ENCODE measurements around the gene ZFAND2A.
"Not testable (repeated sequence)": the region's sequence is repeated elsewhere in the genome, so short reads cannot be mapped to it uniquely, and the experiment has no call there.

ZFAND2A gene

DNA sequence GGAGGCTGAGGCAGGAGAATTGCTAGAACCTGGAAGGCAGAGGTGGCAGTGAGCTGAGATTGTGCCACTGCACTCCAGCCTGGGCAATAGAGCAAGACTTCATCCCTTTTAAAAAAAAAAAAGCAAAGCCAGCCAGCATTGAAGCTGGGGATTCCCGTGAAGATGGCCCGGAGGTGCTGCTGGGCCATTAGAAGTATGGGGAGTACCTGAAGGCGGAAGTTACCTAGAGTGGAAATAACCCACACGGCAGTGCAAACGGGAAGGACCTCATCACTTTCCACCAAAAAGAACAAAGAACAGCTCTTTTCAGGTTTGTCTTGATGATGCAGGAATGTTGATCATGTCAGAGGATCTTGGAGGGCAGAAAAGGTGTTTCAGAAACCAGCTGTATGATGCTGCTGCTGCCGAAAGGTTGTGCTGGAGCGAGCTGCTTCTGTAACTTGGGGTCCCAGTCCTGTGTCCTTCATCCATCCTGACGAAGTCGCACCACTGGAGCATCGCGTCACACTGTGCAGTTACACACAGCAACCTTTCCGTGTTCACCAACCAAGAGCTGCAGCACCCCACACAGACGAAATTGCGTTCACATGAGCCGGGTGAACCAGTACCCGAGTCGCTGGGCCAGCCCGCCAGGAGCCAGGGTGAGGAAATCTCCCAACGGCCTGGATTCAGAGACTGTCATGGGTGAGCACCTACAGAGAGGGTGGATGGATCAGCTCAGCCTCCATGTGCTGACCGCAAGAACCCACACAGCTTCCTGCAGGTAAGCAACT, 8.2 kb downstream of the ZFAND2A start:
- no peak for DNase-seq (ENCODE audit: low read depth in 2 of 2)

DNA sequence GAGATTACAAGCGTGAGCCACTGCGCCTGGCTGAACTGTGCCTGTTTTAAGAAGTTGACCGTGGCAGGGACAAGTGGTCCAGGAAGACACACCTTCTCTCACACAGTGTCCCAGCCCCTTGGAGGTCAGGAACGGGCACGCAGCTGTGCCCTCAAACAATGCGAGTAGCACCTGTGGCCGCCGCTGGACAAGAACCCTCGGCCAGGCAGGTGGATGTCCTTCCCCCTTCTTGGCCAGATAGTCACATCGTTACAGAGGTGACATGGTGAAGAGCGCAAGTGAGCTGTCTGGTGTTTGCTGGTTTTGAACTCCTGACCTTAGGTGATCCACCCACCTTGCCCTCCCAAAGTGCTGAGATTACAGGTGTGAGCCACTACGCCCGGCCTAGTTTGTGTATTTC, 8.8 kb downstream of the ZFAND2A start:
- no peak for DNase-seq (ENCODE audit: low read depth in 2 of 2)

DNA sequence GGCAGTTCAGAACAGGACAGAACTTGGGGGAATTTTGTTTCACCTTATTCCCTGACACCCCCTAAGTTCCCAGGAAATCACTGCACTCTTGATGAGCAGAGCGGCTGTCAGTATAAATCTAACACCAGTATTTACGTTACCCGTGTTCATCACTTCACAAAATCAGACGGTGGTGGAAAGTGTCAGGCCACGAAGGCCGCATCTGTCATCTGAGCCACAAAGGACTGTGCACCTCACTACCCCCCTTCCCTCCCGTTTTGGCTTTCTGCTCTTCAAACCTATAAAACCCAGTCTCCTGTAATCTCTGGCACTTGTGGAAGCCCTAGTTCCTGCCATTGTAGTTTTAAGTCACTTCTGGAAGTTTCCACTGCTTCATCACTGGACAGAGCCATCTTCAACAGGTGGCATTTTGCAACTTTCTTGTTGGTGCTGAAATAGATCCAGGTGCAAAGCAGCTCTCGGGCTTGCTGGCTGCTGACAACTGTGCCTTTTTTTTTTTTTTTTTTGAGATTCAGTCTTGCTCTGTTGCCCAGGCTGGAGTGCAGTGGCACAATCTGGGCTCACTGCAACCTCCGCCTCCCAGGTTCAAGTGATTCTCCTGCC, 9.5 kb downstream of the ZFAND2A start:
- no peak for DNase-seq (ENCODE audit: low read depth in 2 of 2)

DNA sequence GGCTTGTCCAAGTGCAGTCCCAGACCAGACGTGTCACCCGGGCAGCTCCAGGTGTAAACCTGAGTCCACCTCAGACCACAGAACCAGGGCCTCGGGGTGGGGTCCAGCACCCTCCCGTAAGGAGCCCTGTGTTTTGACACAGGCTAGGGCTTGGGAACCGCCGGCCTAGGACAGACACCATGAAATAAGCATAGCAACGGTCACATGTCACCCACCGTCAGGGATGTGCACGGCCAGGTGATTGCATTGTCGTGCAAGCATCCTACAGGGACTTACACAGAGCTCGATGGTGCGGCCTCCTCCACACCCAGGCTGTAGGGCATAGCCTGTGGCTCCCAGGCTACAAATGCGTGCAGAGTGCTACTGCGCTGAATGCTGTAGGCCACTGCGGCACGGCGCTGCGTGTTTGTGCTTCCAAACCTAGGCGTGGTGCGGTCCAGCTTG, 10.6 kb downstream of the ZFAND2A start:
- no peak for DNase-seq (ENCODE audit: low read depth in 2 of 2)

DNA sequence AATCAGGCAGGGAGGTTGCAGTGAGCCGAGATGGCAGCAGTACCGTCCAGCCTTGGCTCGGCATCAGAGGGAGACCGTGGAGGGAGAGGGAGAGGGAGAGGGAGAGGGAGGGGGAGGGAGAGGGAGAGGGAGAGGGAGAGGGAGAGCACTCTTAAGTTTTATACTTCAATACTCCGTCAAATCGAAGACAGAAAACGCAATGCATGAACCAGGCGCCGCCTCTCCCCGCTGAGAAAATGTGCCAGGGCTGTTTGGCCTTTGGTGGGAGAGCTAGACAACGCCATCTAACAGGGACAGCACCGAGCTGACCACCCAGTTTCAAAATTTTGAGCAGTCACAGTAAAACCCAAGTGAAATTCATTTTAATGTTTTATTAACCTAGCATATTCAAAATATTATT, 12.1 kb downstream of the ZFAND2A start:
- DNase-seq (ENCODE audit: low read depth in 2 of 2): not testable (repeated sequence)

DNA sequence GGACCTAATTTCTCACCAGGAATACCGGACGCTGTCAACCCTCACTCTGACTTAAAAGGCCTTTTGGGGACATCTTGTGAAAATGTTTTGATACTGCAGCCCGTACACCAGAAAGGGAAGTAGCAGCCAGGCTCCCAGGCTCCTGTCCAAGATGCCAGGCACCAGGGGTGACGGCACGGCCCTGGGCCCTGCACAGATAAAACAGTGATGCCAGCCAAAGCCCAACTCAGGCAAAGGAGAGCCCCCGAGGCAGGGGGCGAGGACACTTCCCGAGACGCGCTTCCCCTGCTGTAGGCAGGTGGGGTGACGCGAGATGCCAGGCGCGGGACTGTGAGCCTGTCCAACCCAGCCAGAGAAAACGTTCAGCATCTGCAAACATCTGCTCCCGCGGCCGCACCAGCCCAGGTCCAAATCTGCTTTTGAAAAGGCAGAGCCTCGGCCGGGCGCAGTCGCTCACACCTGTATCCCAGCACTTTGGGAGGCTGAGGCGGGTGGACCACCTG, 15.7 kb downstream of the ZFAND2A start:
- no peak for DNase-seq (ENCODE audit: low read depth in 2 of 2)

DNA sequence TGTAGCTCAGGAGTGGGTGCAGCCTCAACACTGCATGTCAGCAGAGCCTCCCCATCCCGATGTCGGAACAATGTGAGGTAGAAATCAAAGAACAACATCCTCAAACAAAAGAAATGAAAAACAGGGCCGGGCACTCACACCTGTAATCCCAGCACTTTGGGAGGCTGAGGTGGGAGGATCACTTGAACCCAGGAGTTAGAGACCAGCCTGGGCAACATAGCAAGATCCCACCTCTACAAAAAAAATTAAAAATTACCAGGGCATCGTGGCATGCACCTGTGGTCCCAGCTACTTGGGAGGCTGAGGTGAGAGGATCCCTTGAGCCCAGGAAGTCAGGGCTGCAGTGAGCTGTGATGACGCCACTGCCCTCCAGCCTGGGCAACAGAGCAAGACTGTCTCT, 17.0 kb downstream of the ZFAND2A start:
- not testable (repeated sequence) for DNase-seq (ENCODE audit: low read depth in 2 of 2)

DNA sequence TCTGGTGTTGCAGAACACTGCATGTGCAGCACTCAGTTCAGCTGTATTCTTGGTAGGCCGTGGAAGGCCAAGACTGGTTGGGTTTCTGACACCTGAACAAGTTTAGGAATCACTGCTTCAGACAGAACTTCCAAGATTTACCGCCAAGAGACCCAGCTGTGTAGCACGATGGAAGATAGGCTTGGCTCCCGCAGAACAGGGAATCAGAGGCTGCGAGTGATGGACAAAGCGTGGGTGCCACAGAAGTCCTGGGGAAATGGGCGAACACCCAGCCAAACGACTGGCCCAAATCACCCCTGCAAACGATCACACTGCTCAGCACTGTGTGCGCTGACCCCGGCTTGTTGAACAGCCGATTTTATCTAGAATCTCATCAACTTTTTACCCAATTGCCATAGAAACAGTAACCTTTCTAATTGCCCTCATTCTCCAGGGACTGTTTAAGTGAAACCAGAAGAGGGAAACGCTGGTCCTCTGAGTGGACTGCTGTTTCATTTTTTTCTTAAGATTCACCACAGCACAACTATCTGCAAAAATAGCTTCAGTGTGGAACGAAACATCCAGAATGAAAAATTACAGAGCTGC, 17.9 kb downstream of the ZFAND2A start:
- no peak for DNase-seq (ENCODE audit: low read depth in 2 of 2)

DNA sequence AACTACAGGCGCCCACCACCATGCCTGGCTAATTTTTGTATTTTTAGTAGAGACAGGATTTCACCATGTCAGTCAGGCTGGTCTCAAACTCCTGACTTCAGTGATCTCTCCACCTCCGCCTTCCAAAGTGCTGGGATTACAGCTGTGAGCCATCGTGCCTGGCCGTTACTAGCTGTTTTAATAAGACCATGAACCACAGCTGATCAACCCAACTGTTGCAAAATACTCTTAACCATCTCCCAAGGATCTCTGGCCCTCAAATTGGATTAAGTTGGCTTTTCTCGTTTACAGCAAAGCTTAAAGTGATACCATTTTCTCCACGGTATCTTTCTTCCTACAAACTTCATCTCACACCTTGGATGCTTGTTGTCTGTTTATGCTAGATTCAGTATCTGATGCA, 18.3 kb downstream of the ZFAND2A start:
- no peak for DNase-seq (ENCODE audit: low read depth in 2 of 2)

DNA sequence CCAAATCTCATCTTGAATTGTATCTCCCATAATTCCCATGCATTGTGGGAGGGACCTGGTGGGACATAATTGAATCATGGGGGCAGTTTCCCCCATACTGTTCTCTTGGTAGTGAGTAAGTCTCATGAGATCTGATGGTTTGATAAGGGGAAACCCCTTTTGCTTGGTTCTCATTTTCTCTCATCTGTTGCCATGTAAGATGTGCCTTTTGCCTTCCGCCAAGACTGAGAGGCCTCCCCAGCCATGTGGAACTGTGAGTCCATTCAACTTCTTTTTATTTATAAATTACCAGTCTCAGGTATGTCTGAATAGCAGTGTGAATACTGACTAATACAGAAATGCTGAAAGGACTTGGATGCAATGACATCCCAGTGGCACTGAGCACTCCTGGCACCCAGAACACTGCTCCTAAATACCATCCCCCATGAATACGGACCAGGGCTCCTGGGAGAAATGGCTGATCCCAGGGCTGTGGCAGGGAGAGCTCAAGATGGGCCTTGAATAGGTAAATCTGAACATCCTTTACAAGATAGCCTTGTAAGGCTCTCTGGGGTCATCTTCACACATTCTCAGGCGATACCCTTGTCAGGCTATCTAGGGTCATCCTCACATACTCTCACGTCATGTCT, 19.4 kb downstream of the ZFAND2A start:
- no peak for DNase-seq (ENCODE audit: low read depth in 2 of 2)

DNA sequence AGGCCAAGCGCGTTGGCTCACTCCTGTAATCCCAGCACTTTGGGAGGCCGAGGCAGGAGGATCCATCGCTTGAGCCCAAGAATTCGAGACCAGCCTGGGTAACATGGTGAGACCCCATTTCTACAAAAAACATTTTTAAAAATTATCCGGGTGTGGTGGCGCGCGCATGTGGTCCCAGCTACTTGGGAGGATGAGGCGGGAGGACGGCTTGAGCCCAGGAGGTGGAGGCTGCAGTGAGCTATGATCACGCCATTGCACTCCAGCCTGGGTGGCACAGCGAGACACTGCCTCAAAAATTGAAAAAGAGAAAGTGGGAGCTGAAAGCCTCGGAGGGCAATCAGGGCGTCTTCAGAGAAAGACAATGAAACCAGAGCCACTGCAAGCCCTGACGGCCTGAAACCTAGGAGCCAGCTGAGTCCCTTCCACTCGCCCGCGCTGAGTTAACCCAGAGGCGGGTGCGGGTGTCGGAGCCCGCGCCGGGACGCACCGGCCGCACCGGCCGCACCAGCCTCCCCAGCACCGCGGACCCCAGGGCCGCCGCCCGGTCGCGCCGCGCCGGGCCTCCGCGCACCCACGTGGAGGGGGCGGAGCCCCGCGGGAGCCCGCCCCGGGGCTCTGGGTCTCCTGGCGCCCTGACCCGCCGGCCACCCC, 22.4 kb downstream of the ZFAND2A start:
- DNase-seq (ENCODE audit: low read depth in 2 of 2): no peak

DNA sequence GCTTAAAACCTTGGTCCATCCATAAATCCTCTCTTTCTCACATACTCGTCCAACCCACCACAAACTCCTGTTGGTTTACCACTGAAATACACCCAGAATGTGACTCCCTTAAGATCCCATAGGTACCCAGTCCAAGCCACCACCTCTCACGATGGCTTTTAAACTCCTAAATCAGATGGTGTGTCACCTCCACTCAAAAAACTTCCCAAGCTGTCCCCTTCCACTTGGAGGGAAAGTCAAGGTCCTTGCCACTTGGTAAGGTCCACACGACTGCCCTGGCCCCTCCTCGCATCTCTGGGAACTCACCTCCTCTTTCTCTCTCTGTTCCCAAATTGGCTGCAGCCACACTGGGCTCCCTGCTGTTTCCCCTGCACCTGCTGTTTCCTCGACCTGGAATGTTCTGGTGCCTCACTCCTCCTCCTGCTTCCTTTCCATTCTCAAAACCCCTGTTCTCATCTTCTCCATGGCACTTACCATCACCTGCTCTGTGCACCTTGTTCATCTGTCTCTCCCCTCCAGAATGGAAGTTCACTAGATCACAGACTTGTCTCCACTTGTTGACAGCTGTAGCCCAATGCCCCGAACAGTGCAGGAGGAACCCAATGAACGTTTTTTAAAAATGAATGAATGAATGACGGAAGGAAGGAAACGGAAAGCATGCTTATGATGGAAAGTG, 23.0 kb downstream of the ZFAND2A start:
- no peak for DNase-seq (ENCODE audit: low read depth in 2 of 2)

DNA sequence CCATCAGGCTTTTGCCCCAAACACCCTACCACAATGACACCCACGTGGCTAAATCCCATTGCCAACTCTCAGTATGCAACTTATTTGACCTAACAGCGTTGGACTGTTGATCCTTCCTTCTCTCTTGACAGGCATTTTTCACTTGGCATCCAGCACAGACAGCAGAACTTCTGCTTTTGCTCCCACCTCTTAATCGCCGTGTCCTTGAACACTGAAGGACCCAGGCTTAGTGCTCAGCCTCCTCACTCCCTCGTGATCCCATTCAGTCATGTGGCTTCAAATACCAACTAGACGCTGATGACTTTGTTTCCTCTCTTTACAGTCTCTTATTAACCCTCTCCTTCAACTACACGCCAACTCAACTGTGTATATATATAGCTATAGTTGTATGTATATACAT, 25.0 kb downstream of the ZFAND2A start:
- no peak for DNase-seq (ENCODE audit: low read depth in 2 of 2)

DNA sequence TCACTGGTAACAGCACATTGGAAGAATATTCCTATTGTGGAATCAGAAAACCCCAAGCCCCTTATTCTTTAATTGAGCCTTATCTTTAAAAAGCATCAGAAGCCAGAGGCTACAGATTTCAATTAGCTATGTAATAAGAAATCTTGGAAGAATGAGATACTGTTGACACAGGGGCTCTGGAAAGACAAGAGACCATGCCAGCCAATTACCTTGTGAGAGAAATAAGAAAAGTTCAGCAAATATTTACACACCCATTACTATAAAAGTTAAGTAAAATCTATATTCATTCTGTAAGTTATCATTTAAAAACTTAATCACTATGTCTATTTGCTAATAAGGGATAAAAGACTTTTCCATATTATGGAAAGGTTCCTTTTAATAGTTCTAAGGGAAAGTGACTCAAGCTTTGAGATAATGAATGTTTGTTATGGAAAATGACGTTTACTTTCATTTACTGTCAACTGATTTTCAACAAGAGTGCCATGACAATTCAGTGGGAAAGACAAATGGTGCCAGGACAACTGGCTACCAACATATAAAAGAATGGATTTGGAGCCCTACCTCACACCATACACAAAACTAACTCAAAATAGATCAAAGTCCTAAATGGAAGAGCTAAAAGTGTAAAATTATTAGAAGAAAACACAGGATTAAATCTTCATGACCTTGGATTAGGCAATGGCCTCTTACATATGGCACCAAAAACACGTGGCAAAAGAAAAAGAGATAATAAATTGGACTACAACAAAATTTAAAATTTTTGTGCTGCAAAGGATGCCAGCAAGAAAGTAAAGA, 28.3 kb downstream of the ZFAND2A start:
- DNase-seq (ENCODE audit: low read depth in 2 of 2): no peak

DNA sequence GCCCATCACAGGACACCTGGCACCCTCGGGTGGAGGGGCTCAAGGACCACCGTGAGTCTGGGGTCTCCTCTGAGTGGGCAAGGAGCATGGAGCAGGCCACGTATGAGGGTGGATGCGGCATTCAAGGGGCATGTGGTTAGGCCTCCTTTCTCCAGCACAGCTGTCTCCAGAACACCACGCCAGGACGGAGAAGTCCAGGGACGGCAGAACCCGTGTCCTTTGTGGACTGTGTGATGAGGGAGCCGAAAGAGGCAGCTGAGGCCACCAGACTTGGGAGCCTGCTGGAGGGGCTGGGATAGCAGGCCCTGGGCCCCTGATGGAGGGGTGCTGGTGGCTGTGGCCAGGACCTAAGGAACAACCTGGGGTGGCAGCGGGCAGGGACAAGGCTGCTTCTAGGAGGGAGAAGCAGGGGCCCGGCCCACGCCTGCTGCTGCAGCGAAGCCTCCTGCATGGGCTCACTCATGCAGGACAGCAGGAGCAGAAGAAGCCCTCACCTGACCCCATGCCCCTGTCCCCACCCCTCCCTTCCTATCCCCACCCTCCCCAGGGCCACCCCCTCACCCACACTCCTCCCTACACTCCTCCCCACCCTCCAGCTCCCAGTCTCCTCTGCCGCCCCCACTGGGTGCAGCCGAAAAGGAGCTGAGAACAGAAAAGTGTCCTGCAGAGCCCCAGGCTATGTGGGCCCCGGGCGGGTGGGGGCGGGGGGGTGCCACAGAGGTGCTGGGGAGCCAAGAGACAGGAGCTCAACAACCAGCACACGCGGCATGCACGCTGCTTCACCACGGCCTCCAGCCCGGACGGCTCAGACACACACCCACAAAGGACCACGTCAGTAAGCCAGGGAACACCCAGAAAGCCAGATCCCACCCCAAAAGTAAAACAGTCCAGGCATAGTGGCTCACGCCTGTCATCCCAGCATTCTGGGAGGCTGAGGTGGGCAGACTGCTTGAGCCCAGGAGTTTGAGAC, 29.7 kb downstream of the ZFAND2A start:
- no peak for DNase-seq (ENCODE audit: low read depth in 2 of 2)

DNA sequence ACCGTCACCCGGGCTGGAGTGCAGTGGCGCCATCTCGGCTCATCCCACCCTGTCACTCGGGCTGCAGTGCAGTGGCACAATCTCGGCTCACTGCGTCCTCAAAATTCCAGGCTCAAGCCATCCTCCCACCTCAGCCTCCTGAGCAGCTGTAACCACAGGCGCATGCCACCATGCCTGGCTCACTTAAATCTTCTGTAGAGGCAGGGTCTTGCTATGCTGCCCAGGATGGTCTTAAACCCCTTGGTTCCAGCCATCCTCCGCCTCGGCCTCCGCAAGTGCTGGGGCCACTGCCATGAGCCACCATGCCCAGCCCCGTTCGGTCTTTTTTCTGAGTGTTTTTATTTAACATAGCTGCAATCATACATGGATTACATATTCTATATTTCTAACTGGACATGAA, 30.6 kb downstream of the ZFAND2A start:
- DNase-seq (ENCODE audit: low read depth in 2 of 2): no peak

DNA sequence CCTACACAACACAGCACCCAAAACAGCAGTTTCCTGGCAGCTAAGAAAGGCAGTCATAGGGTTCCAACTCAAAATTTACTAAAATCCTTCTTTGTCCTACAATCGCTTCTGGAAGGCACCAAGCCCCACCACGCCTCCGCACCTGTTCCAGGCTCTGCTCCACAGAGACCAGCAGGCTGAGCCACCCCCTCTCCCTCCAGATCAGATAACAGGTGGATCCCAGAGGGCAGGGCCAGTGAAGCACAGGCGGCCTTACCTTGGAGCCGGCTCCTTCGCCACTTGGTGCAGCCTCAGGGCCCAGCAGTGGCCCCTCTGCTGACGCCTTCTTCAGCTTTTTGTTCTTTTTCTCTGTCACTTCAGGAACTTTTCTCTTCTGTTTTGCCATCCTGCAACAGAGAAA, 33.0 kb downstream of the ZFAND2A start:
- no peak for DNase-seq (ENCODE audit: low read depth in 2 of 2)

DNA sequence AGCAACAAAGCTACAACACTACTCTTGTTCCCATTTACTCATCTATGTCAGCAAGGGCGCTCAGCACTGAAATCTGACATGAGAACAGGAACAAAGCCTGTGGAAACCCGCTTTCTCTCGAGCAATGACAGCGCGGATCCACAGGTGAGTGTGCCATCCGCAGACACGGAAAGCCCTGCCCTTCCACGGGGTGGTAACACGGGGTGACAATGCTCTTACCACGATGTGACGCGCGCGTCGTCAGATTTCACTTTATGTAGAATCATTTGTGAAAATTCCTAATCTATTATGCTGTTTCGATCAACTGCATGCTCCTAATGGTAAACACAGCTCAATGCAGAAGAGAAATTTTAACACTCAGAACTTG, 34.4 kb downstream of the ZFAND2A start:
- no peak for DNase-seq (ENCODE audit: low read depth in 2 of 2)

DNA sequence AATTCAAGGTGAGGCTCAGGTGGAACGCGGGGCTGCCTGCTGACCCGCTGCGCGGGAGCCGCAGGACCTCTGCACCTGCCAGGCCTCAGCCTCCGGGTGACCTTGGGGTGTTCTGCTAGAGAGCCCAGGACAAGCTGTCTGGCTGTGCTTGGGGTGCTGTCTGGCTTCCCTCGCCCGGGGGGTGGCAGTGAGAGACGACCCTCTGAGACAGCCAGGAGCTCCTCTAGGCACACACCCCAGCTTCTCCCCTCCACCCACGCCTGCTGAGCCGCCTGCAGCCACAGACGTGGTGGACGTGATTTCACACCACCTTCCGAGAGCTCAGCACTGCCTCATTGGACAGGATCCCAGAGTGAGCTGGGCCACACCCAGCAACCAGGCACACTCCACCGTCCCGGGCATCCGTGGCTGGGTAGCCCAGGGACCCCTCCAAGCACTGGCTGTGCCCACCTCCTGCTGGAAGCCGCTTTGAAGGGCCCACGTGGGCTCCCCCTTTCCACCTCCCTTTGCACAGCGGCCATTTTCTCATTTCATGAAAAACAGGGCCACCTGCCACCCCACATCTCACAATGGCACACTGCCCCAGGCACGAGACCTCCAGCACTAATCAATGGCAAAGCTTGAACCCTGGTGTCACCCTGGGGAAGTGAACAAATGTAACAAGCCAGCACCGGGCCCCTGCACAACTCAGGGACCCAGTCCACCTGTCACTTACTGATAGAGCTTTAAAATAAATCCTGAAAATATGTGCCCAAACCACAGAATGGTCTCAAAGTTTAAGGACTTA, 35.0 kb downstream of the ZFAND2A start:
- no peak for DNase-seq (ENCODE audit: low read depth in 2 of 2)
